T-helper 2 cell treated with Interferon-gamma antibody and Interleukin-4, amounts not matched to agents 100 ng/mL and 5 ng/mL, for 36 hours (primary cell): ENCODE measurements around the gene KIAA0586. TPM values are rescaled to one million over a fixed set of nuclear protein-coding genes. Genes with fewer than 3 reads are reported as not detected.
"Not testable (repeated sequence)": the region's sequence is repeated elsewhere in the genome, so short reads cannot be mapped to it uniquely, and the experiment has no call there.

Source experiments
- intact Hi-C: fragments of 100-400 bp; cut with micrococcal nuclease; formaldehyde crosslinking; loops from one replicate; pipeline ENCODE4 v1.15.1; 2023
- total RNA-seq: library from RNA; stranded (reverse); gene quantifications from 2 replicates; pipeline ENCODE4 v1.2.3, GENCODE V29; 2022

Gene KIAA0586
- 24.9 and 26.1 TPM in 2 replicates for total RNA-seq

- intact Hi-C loops = loop anchor here (1.0 to 5.0 kb wide), 9 partner anchors 129 to 1820 kb away; partner anchors contain the start of genes ACTR10, AP5M1, ARID4A and DAAM1
These were observed at the start of gene KIAA0586, which contains the start of gene TIMM9 for GRCh38 chr14:58427281-58428117. KIAA0586 (plus strand) TSS chr14:58427719; CDS start chr14:58428265, 546 bp downstream. TIMM9 (minus strand) TSS chr14:58427531; CDS start chr14:58411945, 15,586 bp downstream.

GRCh38 chr14:58390830-58391229, 36.7 kb upstream of the KIAA0586 start:
- intact Hi-C loops = loop anchor here (10.0 kb wide), 1 partner anchor 286 kb away; no protein-coding TSS in a partner anchor

GRCh38 chr14:58395562-58395811, 32.0 kb upstream of the KIAA0586 start:
- intact Hi-C loops = loop anchor here (10.0 kb wide), 1 partner anchor 291 kb away; no protein-coding TSS in a partner anchor

DNA sequence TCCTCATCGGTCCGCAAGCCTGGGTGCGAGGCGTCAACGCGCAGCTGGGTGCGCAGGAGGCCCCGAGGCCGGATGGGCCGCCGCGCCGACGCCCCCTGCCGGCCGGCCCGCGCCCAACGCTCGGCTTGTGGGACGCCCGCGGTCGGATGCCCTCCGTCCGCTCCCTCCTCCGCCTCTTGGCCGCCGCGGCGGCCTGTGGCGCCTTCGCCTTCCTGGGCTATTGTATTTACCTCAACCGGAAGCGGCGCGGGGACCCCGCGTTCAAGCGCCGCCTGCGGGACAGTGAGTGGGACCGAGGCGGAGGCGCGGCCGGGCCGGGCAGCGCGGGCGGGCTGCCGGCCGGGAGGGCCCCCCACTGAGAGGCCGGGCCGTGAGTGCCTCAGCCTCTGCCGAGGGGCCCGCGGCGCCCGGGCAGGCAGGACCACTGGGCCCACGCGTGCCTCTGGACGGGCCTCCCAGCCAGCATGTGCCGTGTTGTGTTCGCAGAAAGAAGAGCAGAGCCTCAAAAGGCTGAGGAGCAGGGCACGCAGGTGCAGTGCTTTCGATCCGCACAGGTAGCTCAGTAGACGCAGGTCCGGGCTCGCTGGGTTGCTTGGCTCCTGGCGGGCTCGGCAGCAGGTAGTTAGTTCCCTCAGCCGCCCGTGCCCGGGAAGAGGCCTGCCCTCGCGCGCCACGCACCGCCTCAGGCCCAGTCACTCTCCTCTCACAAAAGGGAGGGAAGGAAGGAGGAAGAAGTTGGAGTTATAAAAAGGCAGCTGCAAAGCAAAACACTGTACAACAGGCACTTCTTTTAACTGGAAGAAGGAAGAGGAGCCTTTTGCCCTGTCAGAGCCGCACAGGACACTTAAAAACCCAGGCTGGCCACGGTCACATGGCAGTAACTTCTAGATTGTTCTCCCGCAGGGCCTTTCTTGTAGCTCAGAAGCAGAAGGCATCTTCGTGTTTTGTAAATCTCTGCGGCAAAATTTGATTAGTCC, 31.4 kb upstream of the KIAA0586 start, which contains the start of gene TOMM20L:
Gene TOMM20L (plus strand): TSS at position 119 of the 977 bp plus-strand sequence. CDS start 28 bp downstream, at position 147.
- intact Hi-C loops = loop anchor here (10.0 kb wide), 1 partner anchor 291 kb away; no protein-coding TSS in a partner anchor

DNA sequence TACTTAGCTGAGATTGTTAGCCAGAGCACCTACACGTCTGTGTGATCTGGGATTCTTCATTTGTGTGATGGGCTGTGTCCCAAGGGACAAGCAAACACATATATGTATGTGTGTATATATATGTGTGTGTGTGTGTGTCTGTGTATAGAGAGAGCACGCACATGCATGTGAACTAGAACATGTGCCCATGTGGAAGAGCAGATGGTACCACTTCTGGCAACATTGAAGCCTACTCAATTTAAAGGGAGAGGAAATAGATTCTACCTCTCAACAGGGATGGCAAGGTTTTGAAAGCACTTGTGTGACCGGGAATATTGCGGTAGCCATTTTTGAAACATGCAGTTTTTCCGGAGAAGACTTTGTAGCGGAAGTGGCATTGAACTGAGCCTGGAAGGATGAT, 30.4 kb upstream of the KIAA0586 start:
- intact Hi-C loops = loop anchor here (10.0 kb wide), 1 partner anchor 292 kb away; no protein-coding TSS in a partner anchor

- intact Hi-C loops = loop anchor here (10.0 kb wide), 1 partner anchor 294 kb away; no protein-coding TSS in a partner anchor
These were observed 29.0 kb upstream of the KIAA0586 start for GRCh38 chr14:58398495-58398894.

GRCh38 chr14:58398895-58399294, 28.6 kb upstream of the KIAA0586 start:
- intact Hi-C loops = loop anchor here (10.0 kb wide), 1 partner anchor 294 kb away; no protein-coding TSS in a partner anchor

- intact Hi-C loops = no loop called here
These were observed 25.9 kb upstream of the KIAA0586 start for GRCh38 chr14:58401587-58401986.

DNA sequence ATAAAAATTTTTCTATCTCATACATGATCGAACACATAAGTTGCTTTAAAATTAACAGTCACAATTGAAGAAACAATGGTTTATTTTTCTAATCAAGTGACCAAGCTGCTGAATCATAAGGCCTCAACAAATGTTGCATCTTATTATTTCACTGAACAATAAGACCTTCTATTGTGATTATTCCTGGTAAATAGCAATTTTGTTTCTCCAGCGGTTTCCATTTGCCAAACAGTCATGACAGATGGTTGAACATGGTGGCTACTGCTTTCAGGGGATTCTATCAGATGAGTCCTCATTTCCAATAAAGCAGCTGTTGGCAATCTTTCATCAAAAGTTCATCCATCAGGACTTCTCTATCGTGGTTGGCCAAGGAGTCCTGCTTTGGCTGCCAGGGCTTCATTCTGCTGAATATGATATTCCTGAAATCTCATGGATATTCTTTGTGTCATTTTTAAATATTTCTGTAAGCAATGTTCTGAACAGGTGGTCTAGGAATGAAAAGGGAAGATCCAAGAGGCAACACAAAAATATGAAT, 18.8 kb upstream of the KIAA0586 start:
- intact Hi-C loops = no loop called here

- intact Hi-C loops = no loop called here
These were observed 12.7 kb upstream of the KIAA0586 start for GRCh38 chr14:58414845-58415244.

- intact Hi-C loops = no loop called here
These were observed 11.6 kb upstream of the KIAA0586 start for GRCh38 chr14:58415636-58416547.

- intact Hi-C loops = not testable (repeated sequence)
These were observed 10.6 kb upstream of the KIAA0586 start for GRCh38 chr14:58416934-58417333.

- intact Hi-C loops = loop anchor here (1.0 to 5.0 kb wide), 9 partner anchors 128 to 1821 kb away; partner anchors contain the start of genes ACTR10, AP5M1, ARID4A and DAAM1
These were observed 744 bp upstream of the KIAA0586 start for GRCh38 chr14:58426670-58427280.

GRCh38 chr14:58428118-58428683, 682 bp downstream of the KIAA0586 start:
- intact Hi-C loops = loop anchor here (5.0 kb wide), 2 partner anchors 1161 to 1819 kb away; partner anchors contain the start of genes AP5M1, EXOC5 and PPM1A

DNA sequence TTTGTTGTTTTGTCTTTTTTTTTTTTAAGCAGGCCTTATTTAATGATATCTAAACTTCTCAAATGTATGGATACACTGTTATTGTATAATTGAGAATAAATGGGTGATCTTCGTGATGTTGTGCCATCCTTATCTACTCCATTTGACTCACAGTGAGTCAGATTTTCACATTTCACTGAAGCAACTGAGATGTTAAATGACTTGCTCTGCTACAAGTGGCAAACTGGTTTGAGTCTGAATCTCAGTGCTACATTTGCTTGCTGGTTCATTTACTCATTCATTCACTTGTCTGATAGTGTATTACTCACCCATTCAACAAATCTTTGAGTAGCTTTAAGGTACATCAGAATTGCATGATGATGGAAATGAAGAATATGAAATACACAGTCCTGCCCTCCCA, 2.6 kb downstream of the KIAA0586 start:
- intact Hi-C loops = no loop called here

DNA sequence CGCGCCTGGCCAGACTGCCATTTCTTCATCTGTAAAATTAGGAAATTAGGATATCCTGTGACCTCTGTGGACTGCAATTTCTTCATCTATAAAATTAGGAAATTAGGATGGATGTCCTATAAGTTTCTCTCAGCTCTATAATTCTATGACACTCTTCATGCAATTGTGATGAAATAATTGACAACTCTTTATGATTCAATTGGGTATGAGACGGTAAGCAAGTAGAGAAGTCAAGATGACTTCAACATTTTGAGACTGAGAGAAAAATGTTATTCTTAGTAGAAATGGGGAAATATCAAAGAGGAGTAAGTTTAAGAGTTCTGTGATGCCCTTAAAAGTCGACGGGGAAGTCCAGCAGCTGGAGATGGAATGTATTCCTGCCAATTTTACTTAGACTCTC, 12.0 kb downstream of the KIAA0586 start:
- intact Hi-C loops = no loop called here

DNA sequence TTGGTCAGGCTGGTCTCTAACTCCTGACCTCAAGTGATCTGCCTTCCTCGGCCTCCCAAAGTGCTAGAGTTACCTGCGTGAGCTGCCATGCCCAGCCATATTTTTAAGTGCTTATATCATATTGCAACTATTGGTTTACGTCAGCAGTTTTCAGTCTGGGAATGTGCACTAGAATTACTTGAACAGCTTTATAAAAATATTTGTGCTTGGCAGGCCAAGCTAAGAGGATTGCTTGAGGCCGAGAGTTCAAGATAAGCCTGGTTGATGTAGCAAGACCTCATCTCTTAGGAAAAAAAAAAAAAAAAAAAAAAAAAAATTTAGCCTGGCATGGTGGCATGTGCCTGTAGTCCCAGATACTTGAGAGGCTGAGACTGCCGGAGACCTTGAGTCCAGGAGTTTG, 17.1 kb downstream of the KIAA0586 start:
- intact Hi-C loops = no loop called here

- intact Hi-C loops = no loop called here
These were observed 28.2 kb downstream of the KIAA0586 start for GRCh38 chr14:58455593-58456265.
